ENCODE measurements around the gene MED12L.

The MED12L gene

DNA sequence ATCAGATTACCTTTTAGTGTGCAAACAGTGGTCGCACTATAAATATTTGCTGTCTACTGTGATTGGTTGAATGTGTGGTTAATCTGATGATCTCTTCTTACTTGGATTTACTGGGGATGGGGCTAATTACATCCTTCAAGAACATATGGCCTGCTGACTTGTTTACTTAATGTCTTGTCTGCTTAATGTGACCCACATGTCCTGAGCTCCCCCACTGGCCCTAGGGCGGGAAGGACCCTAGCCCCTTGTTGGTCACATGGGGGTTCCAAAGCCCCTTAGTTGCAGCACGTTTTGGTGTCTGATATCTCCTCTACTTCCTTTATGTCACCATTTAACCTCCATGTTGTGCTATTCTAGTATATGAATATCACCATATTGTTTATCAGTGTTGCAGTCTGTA, 316.9 kb downstream of the MED12L start:
- peak; percentile 55 for DNase-seq
- Histone ChIP-seq H3K27me3 (ENCODE audit: insufficient read depth, low read depth, severe bottlenecking) (no peaks in the 10 kb centered on the region), H3K9me3 (ENCODE audit: severe bottlenecking) (no peaks in the 10 kb centered on the region), H3K27ac (0 out of 2 replicates have a peak overlapping the region, but pooled peaks have one; percentile 14), H3K4me3 (ENCODE audit: low read depth, low read length) (no peak overlapping the region), H3K36me3 (no peaks in the 10 kb centered on the region)
- TF ChIP-seq, protein P1, sequence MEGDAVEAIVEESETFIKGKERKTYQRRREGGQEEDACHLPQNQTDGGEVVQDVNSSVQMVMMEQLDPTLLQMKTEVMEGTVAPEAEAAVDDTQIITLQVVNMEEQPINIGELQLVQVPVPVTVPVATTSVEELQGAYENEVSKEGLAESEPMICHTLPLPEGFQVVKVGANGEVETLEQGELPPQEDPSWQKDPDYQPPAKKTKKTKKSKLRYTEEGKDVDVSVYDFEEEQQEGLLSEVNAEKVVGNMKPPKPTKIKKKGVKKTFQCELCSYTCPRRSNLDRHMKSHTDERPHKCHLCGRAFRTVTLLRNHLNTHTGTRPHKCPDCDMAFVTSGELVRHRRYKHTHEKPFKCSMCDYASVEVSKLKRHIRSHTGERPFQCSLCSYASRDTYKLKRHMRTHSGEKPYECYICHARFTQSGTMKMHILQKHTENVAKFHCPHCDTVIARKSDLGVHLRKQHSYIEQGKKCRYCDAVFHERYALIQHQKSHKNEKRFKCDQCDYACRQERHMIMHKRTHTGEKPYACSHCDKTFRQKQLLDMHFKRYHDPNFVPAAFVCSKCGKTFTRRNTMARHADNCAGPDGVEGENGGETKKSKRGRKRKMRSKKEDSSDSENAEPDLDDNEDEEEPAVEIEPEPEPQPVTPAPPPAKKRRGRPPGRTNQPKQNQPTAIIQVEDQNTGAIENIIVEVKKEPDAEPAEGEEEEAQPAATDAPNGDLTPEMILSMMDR (IDR thresholded peaks at IDR 0.05; ENCODE audit: low read depth, low read length), result no peak

DNA sequence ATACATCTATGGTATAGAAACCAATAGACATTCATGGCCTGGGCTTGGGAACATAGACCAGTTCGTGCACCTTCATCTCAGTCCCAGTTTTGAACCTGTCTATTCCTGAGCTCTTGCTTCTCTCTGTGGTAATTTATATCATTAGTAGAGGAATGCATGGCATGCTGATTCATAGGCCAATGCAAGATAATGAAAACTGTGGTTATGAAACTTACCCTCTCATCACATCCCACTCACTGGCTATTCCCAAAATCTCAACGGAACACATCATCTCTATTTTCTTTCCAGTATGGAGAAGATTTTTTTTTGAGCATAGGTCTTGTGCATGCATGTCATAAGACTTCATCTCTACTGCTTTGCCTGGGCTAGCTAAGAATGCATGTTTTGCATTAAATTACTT, 317.8 kb downstream of the MED12L start:
- no peak for DNase-seq
- Histone ChIP-seq H3K9me3 (ENCODE audit: severe bottlenecking) (no peaks in the 10 kb centered on the region), H3K27me3 (ENCODE audit: insufficient read depth, low read depth, severe bottlenecking) (no peaks in the 10 kb centered on the region), H3K36me3 (no peaks in the 10 kb centered on the region), H3K4me3 (ENCODE audit: low read depth, low read length) (no peak overlapping the region), H3K27ac (no peak overlapping the region)
- TF ChIP-seq, protein P1 (IDR thresholded peaks at IDR 0.05; ENCODE audit: low read depth, low read length), result no peak

DNA sequence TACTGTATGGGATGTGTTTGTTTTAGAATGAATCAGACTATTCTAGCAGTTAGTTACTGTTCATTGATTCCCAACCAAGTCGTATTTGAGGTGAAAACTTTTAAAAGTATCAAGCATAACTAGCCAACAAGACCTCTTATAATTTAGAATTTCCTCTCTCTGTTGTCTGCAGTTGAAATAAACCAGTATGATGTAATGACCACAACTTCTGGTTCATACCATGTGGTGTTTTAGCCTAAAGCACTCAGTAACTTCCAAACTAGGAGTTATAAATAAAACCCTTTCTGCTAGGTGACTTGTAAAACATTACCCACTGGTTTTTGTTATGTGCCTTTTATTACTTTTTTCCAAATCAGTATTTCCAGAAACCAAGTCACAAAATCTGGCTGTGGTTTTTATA, 318.9 kb downstream of the MED12L start:
- H3K36me3 ChIP-seq, result no peaks in the 10 kb centered on the region
- H3K27me3 ChIP-seq (ENCODE audit: insufficient read depth, low read depth, severe bottlenecking), result no peaks in the 10 kb centered on the region
- H3K9me3 ChIP-seq (ENCODE audit: severe bottlenecking), result no peaks in the 10 kb centered on the region
- H3K4me3 ChIP-seq (ENCODE audit: low read depth, low read length), result no peak overlapping the region
- TF ChIP-seq, protein P1 (IDR thresholded peaks at IDR 0.05; ENCODE audit: low read depth, low read length), result no peak
- no peak overlapping the region for H3K27ac ChIP-seq
- no peak for DNase-seq

DNA sequence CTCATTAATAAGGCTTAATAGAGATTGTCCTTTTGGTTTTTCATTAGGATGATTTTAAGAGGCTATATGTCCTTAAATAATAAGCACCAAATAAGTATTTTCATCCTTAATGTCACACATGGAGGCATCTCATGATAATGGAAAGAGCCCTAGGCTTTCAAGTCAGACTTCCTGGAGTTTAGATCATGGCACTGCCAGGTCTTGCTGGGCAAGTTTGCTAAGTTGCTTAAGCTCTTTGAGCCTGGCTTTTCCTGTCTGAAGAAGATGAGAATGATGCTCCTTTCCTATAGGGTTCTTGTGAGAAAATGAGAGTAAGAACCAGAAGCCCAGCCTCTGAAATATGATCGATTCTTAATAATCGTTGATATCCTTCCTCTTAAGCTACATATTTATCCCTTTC, 322.5 kb downstream of the MED12L start:
- no peak for DNase-seq
- Histone ChIP-seq H3K36me3 (no peaks in the 10 kb centered on the region), H3K27me3 (ENCODE audit: insufficient read depth, low read depth, severe bottlenecking) (no peaks in the 10 kb centered on the region), H3K9me3 (ENCODE audit: severe bottlenecking) (no peaks in the 10 kb centered on the region), H3K27ac (no peak overlapping the region), H3K4me3 (ENCODE audit: low read depth, low read length) (no peak overlapping the region)
- TF ChIP-seq, protein P1 (IDR thresholded peaks at IDR 0.05; ENCODE audit: low read depth, low read length), result no peak

DNA sequence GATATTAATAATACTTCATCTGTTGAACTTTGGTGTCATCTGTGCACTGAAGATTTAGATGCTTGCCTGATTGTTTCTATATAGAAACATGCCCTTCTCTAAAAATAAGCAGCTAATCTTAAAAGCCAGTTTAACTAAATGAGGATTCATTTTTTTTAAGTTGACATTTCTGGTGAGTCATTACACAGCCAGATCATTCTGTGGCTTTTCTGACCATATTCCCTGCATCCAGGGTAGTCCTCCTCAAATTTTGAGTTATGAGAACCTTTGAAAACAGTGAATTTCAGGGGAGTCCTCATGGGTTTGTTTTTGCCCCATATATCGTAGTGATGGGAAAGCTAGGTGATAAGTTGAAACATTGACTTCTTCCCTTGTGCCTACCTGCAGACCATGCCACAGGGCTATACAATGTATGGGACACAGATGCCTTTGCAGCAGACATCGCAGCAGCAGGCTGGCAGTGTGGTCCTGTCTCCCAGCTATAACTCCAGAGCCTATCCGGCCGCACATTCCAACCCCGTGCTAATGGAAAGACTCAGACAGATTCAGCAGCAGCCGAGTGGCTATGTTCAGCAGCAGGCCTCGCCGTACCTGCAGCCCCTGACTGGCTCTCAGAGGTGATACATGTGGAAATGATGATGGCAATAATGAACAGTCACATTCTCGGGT, 325.6 kb downstream of the MED12L start:
- Histone ChIP-seq H3K36me3 (no peaks in the 10 kb centered on the region), H3K27me3 (ENCODE audit: insufficient read depth, low read depth, severe bottlenecking) (no peaks in the 10 kb centered on the region), H3K27ac (no peak overlapping the region), H3K4me3 (ENCODE audit: low read depth, low read length) (no peak overlapping the region), H3K9me3 (ENCODE audit: severe bottlenecking) (no peaks in the 10 kb centered on the region)
- TF ChIP-seq, protein P1 (IDR thresholded peaks at IDR 0.05; ENCODE audit: low read depth, low read length), result no peak
- DNase-seq, result no peak

DNA sequence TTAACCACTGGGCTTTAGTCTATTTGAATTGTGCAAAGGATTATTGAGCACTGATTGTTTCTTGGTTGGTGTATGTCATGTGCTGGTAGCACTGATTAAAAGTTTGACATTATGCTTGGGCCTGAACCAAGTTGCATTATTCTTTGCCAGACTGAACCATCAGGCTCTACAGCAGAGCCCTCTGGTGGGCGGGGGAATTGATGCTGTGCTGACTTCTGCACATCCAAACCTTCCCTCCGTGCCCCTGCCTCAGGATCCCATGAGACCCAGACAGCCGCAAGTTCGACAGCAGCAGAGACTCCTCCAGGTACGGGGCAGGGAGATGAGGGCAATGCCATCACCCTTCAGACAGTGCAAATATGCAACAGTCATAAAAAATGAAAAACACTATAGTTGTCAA, 327.5 kb downstream of the MED12L start:
- H3K36me3 ChIP-seq, result no peaks in the 10 kb centered on the region
- no peak overlapping the region for H3K27ac ChIP-seq

More for the DNA sequence above, 327.5 kb downstream of the MED12L start:
- TF ChIP-seq, protein P1 (IDR thresholded peaks at IDR 0.05; ENCODE audit: low read depth, low read length), result peak; percentile 33; the same call in 1 of the 2 replicates
- no peak overlapping the region for H3K4me3 ChIP-seq (ENCODE audit: low read depth, low read length)
- no peaks in the 10 kb centered on the region for H3K9me3 ChIP-seq (ENCODE audit: severe bottlenecking)
- H3K27me3 ChIP-seq (ENCODE audit: insufficient read depth, low read depth, severe bottlenecking), result no peaks in the 10 kb centered on the region
- no peak for DNase-seq

All from WERI-Rb-1 (cell line).